Hepatocyte (in vitro differentiated cells): ENCODE data around the gene PMPCB.

Source experiments
- CTCF ChIP-seq: fragments of 200-600 bp; sonication (generic); IDR thresholded peaks from 2 replicates; pipeline ENCODE4 v1.5.1; 2016; ENCODE audit warnings: antibody characterized with exemption, mild to moderate bottlenecking; ENCODE audit not compliant: poor library complexity
- EZH2 ChIP-seq: fragments of 200-600 bp; sonication (generic); IDR thresholded peaks from 2 replicates; pipeline ENCODE4 v1.6.1; 2016; ENCODE audit warnings: antibody characterized with exemption, mild to moderate bottlenecking, borderline replicate concordance

GRCh38 chr7:103307503-103308231, 10.4 kb downstream of the PMPCB start:
- no peak for TF ChIP-seq CTCF
- no peak for TF ChIP-seq EZH2
